ENCODE data around the gene SIPA1L3. TPM values are rescaled to one million over a fixed set of nuclear protein-coding genes. Genes with fewer than 3 reads are reported as not detected.
A peak's percentile ranks its signal among the peaks of the same experiment; 100 is the strongest.

The SIPA1L3 gene
- total RNA-seq, 6 experiments from 2014 or later = 9.1 to 20.4 (median 14.9) TPM

- peak overlapping the region in 2 of 3 donors; percentile 5 to 13 for H3K4me3 ChIP-seq
Measured at GRCh38 chr19:38004521-38005223, 97.7 kb downstream of the SIPA1L3 start.

GRCh38 chr19:38005224-38005614, 98.2 kb downstream of the SIPA1L3 start:
- no peak overlapping the region for H3K4me3 ChIP-seq
- TF ChIP-seq CTCF (IDR thresholded peaks at IDR 0.05) (no peak), POLR2A (IDR thresholded peaks at IDR 0.05) (no peak)
- no peaks in the 10 kb centered on the region for H3K36me3 ChIP-seq
- 92% methylated on average over 7 of the region's 8 CpGs for WGBS (ENCODE audit: insufficient coverage, low coverage, low lambda C conversion rate, missing lambda C conversion rate)
- intact Hi-C loops (cut with DNase I) = no loop called here
- ATAC-seq (no peak), DNase-seq (no peak)
- no peak overlapping the region for H3K27ac ChIP-seq
- H3K27me3 ChIP-seq = no peaks in the 10 kb centered on the region
- H3K4me1 ChIP-seq = no peaks in the 10 kb centered on the region
- H3K9me3 ChIP-seq = no peaks in the 10 kb centered on the region

More at GRCh38 chr19:38004521-38005223, 97.7 kb downstream of the SIPA1L3 start:
- no peaks in the 10 kb centered on the region for H3K36me3 ChIP-seq
- peak overlapping the region in 2 of 3 donors; percentile 37 to 76 for H3K27ac ChIP-seq
- TF ChIP-seq CTCF (IDR thresholded peaks at IDR 0.05) (no peak), POLR2A (IDR thresholded peaks at IDR 0.05) (peak; percentile 37)
- H3K9me3 ChIP-seq = no peaks in the 10 kb centered on the region
- no peaks in the 10 kb centered on the region for H3K4me1 ChIP-seq
- peak in 2 of 3 donors; percentile 44 to 63 for DNase-seq
- intact Hi-C loops (cut with DNase I) = no loop called here
- peak; percentile 75 to 90 (median 82) for ATAC-seq
- H3K27me3 ChIP-seq = no peaks in the 10 kb centered on the region
- 41% methylated on average over 13 of the region's 15 CpGs for WGBS (ENCODE audit: insufficient coverage, low coverage, low lambda C conversion rate, missing lambda C conversion rate)

GRCh38 chr19:38006361-38007045, 99.5 kb downstream of the SIPA1L3 start:
- Histone ChIP-seq H3K27ac (no peak overlapping the region), H3K36me3 (no peaks in the 10 kb centered on the region), H3K27me3 (no peaks in the 10 kb centered on the region), H3K4me1 (no peaks in the 10 kb centered on the region), H3K4me3 (no peak overlapping the region), H3K9me3 (no peaks in the 10 kb centered on the region)
- DNase-seq (no peak), ATAC-seq (no peak)
- 76% methylated on average over 14 of the region's 20 CpGs for WGBS (ENCODE audit: insufficient coverage, low coverage, low lambda C conversion rate, missing lambda C conversion rate)
- intact Hi-C loops (cut with DNase I) = no loop called here
- TF ChIP-seq POLR2A (IDR thresholded peaks at IDR 0.05) (no peak), CTCF (IDR thresholded peaks at IDR 0.05) (no peak)

GRCh38 chr19:38009650-38010242, 102.7 kb downstream of the SIPA1L3 start:
- no peaks in the 10 kb centered on the region for H3K27me3 ChIP-seq
- no peaks in the 10 kb centered on the region for H3K9me3 ChIP-seq
- DNase-seq = no peak
- intact Hi-C loops (cut with DNase I) = no loop called here
- no peaks in the 10 kb centered on the region for H3K36me3 ChIP-seq
- 96% methylated on average over 6 of the region's 9 CpGs for WGBS (ENCODE audit: insufficient coverage, low coverage, low lambda C conversion rate, missing lambda C conversion rate)
- TF ChIP-seq CTCF (IDR thresholded peaks at IDR 0.05) = no peak
- no peak for TF ChIP-seq POLR2A (IDR thresholded peaks at IDR 0.05)
- H3K27ac ChIP-seq = no peak overlapping the region
- ATAC-seq = no peak
- H3K4me1 ChIP-seq = no peaks in the 10 kb centered on the region
- no peak overlapping the region for H3K4me3 ChIP-seq
